Measurements from ENCODE around the gene TECTA. TPM values are rescaled to one million over a fixed set of nuclear protein-coding genes. Genes with fewer than 3 reads are reported as not detected.

The TECTA gene
- polyA plus RNA-seq, 1 donor from 2014 or later: 3.3 TPM

DNA sequence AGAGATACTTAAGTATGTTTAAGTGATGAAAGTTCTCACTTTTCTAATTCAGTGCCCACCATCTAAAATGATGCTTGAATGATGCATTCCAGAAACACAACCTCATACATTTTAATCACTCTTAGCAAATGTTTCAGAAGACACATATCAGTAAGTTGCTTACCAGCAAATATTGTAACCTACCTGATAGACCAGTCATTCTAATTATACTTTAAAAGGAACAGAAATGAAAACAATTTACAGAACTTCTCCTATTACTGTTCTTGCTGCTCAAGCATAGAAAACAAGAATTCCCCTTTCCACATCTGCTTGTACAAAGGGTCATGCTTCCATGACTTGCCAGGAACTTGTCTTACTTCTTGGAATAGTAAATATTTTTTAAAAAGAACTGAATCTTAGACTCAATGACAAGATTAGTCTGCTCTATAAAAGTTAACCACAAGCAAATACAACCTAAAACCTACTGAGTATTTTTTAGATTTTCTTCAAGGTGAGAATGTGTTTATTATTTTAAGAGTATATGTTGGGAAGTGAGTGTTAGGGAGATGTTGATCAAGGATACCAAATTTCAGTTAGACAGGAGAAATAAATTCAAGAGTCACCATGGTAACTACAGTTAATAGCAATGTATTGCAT lies 109.5 kb downstream of the TECTA start:
- TF ChIP-seq EZH2 (IDR thresholded peaks at IDR 0.05; ENCODE audit: borderline replicate concordance, insufficient read depth, low read length, poor library complexity, severe bottlenecking) (no peak), RAD21 (conservative IDR thresholded peaks at IDR 0.05) (no peak), REST (IDR thresholded peaks at IDR 0.05; ENCODE audit: borderline replicate concordance) (no peak), SMC3 (conservative IDR thresholded peaks at IDR 0.05; ENCODE audit: poor library complexity) (no peak), EP300 (conservative IDR thresholded peaks at IDR 0.05; ENCODE audit: poor library complexity, severe bottlenecking) (no peak), POLR2AphosphoS5 (IDR thresholded peaks at IDR 0.05) (no peak), MXI1 (conservative IDR thresholded peaks at IDR 0.05; ENCODE audit: poor library complexity, severe bottlenecking) (no peak), TAF1 (IDR thresholded peaks at IDR 0.05; ENCODE audit: low read depth) (no peak)
- TF ChIP-seq, protein P1, sequence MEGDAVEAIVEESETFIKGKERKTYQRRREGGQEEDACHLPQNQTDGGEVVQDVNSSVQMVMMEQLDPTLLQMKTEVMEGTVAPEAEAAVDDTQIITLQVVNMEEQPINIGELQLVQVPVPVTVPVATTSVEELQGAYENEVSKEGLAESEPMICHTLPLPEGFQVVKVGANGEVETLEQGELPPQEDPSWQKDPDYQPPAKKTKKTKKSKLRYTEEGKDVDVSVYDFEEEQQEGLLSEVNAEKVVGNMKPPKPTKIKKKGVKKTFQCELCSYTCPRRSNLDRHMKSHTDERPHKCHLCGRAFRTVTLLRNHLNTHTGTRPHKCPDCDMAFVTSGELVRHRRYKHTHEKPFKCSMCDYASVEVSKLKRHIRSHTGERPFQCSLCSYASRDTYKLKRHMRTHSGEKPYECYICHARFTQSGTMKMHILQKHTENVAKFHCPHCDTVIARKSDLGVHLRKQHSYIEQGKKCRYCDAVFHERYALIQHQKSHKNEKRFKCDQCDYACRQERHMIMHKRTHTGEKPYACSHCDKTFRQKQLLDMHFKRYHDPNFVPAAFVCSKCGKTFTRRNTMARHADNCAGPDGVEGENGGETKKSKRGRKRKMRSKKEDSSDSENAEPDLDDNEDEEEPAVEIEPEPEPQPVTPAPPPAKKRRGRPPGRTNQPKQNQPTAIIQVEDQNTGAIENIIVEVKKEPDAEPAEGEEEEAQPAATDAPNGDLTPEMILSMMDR (IDR thresholded peaks at IDR 0.05; ENCODE audit: poor library complexity, severe bottlenecking): no peak
- no peak overlapping the region for H2AFZ ChIP-seq (ENCODE audit: low read depth, low read length)
- H3K9ac ChIP-seq (ENCODE audit: low read length): no peak overlapping the region
- no peaks in the 10 kb centered on the region for H4K20me1 ChIP-seq (ENCODE audit: insufficient read depth)
- no peaks in the 10 kb centered on the region for H3K36me3 ChIP-seq (ENCODE audit: insufficient read depth, low read length)
- H3K9me2 ChIP-seq (ENCODE audit: insufficient read depth, low read length): no peaks in the 10 kb centered on the region
- H3K27ac ChIP-seq (ENCODE audit: low read length): no peak overlapping the region
- H3K9me3 ChIP-seq (ENCODE audit: low read length): no peaks in the 10 kb centered on the region
- H3K4me2 ChIP-seq (ENCODE audit: low read length): no peak overlapping the region
- H3F3A ChIP-seq (ENCODE audit: insufficient read depth, low read length, poor library complexity, severe bottlenecking): no peaks in the 10 kb centered on the region
- no peaks in the 10 kb centered on the region for H3K79me2 ChIP-seq (replicated peaks; ENCODE audit: insufficient read depth, low read length)
- no peaks in the 10 kb centered on the region for H3K27me3 ChIP-seq (ENCODE audit: insufficient read depth, low read depth, low read length)
- H3K4me3 ChIP-seq (ENCODE audit: low read length): no peak overlapping the region

DNA sequence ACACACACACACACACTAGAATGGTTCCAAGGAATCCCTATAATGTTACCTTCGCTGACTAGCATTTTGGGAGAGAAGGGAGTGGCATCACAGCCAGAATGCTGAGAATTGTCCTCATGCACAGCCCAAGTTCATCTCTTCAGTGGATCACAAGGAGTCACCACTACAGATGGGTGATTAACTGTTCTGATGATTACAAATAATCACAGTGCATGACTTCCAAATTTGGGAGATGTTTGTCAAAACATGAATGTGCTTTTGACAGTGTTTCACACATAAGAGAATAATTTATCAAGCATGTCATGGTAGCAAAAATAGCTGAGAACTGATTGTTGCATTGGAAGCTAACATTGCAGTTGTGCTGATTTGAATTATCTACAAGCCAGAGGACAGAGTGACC lies 110.6 kb downstream of the TECTA start:
- TF ChIP-seq TAF1 (IDR thresholded peaks at IDR 0.05; ENCODE audit: low read depth): no peak
- TF ChIP-seq EP300 (conservative IDR thresholded peaks at IDR 0.05; ENCODE audit: poor library complexity, severe bottlenecking): no peak
- TF ChIP-seq RAD21 (conservative IDR thresholded peaks at IDR 0.05): no peak
- TF ChIP-seq POLR2AphosphoS5 (IDR thresholded peaks at IDR 0.05): no peak
- TF ChIP-seq REST (IDR thresholded peaks at IDR 0.05; ENCODE audit: borderline replicate concordance): no peak
- no peak for TF ChIP-seq EZH2 (IDR thresholded peaks at IDR 0.05; ENCODE audit: borderline replicate concordance, insufficient read depth, low read length, poor library complexity, severe bottlenecking)
- TF ChIP-seq, protein P1 (IDR thresholded peaks at IDR 0.05; ENCODE audit: poor library complexity, severe bottlenecking): no peak
- TF ChIP-seq SMC3 (conservative IDR thresholded peaks at IDR 0.05; ENCODE audit: poor library complexity): no peak
- Histone ChIP-seq H3K27ac (ENCODE audit: low read length) (no peak overlapping the region), H3K4me2 (ENCODE audit: low read length) (no peak overlapping the region), H3K4me3 (ENCODE audit: low read length) (no peak overlapping the region), H3K9me3 (ENCODE audit: low read length) (no peaks in the 10 kb centered on the region), H3K79me2 (replicated peaks; ENCODE audit: insufficient read depth, low read length) (no peaks in the 10 kb centered on the region), H3K36me3 (ENCODE audit: insufficient read depth, low read length) (no peaks in the 10 kb centered on the region), H3F3A (ENCODE audit: insufficient read depth, low read length, poor library complexity, severe bottlenecking) (no peaks in the 10 kb centered on the region), H3K9ac (ENCODE audit: low read length) (no peak overlapping the region), H3K27me3 (ENCODE audit: insufficient read depth, low read depth, low read length) (no peaks in the 10 kb centered on the region), H2AFZ (ENCODE audit: low read depth, low read length) (no peak overlapping the region), H4K20me1 (ENCODE audit: insufficient read depth) (no peaks in the 10 kb centered on the region), H3K9me2 (ENCODE audit: insufficient read depth, low read length) (no peaks in the 10 kb centered on the region)
